HEK293 (cell line): ENCODE results near the gene EDEM2.

Experiments used
- CTCF ChIA-PET: fragments of 350-600 bp; formaldehyde crosslinking; extraction: SDS; loops from one replicate; lab custom pipeline; 2021; ENCODE audit warnings: antibody characterized with exemption; lab: Yijun Ruan, JAX
- POLR2A ChIA-PET: fragments of 300-600 bp; formaldehyde crosslinking; extraction: SDS; loops from one replicate; lab custom pipeline; 2020; ENCODE audit warnings: antibody characterized with exemption, inconsistent platforms; lab: Yijun Ruan, JAX
- H3K27ac ChIP-seq: fragments of 200-500 bp; sonication (Bioruptor generic); 2 replicates; pipeline ENCODE4 v1.5.1; 2014; ENCODE audit warnings: low read depth, low read length, control low read depth, inconsistent platforms; ENCODE audit errors: extremely low read depth
- H3K36me3 ChIP-seq, 2 experiments: fragments of 200-500 bp in 1 of 2; sonication (Bioruptor generic) in 1 of 2; 1 replicate in 1 of 2; 2 replicates in 1 of 2; pipeline ENCODE4 v1.5.1; 2014 to 2017; ENCODE audit warnings: inconsistent platforms in 2 of 2, low read length in 2 of 2; ENCODE audit not compliant: control insufficient read depth in 2 of 2, insufficient read depth in 1 of 2
- H3K4me1 ChIP-seq: fragments of 200-500 bp; sonication (Bioruptor generic); 2 replicates; pipeline ENCODE4 v1.5.1; 2014; ENCODE audit warnings: mild to moderate bottlenecking, low read length, inconsistent platforms; ENCODE audit not compliant: control insufficient read depth, insufficient read depth
- H3K4me3 ChIP-seq: 2 replicates; pipeline ENCODE4 v1.5.1; 2011; ENCODE audit warnings: low read depth, mild to moderate bottlenecking, control low read depth, low read length, moderate library complexity
- H3K9me3 ChIP-seq: fragments of 200-500 bp; sonication (Bioruptor generic); 2 replicates; pipeline ENCODE4 v1.5.1; 2014; ENCODE audit warnings: low read depth, low read length, inconsistent platforms; ENCODE audit not compliant: control insufficient read depth, insufficient read depth
- ELK4 ChIP-seq: IDR thresholded peaks from 2 replicates; pipeline ENCODE4 v1.6.1; 2011; ENCODE audit warnings: mild to moderate bottlenecking, low read depth, low read length, borderline replicate concordance
- IKZF3 ChIP-seq: fragments of 450-650 bp; IDR thresholded peaks from 2 replicates; pipeline ENCODE4 v1.5.0; 2018; ENCODE audit warnings: missing biosample characterization, mild to moderate bottlenecking, missing genetic modification characterization, moderate library complexity
- KLF7 ChIP-seq: fragments of 450-650 bp; formaldehyde crosslinking; IDR thresholded peaks from 2 replicates; pipeline ENCODE4 v1.5.1; 2016; ENCODE audit warnings: missing biosample characterization, missing genetic modification characterization, borderline replicate concordance
- OSR2 ChIP-seq: fragments of 450-650 bp; formaldehyde crosslinking; IDR thresholded peaks from 2 replicates; pipeline ENCODE4 v1.5.1; 2016; ENCODE audit warnings: missing biosample characterization, missing genetic modification characterization
- ZFP37 ChIP-seq: fragments of 450-650 bp; formaldehyde crosslinking; IDR thresholded peaks from 2 replicates; pipeline ENCODE4 v1.5.1; 2016; ENCODE audit warnings: missing biosample characterization, missing genetic modification characterization
- ZNF121 ChIP-seq: fragments of 450-650 bp; formaldehyde crosslinking; IDR thresholded peaks from 2 replicates; pipeline ENCODE4 v1.5.1; 2016; ENCODE audit warnings: missing biosample characterization, missing genetic modification characterization
- ZNF148 ChIP-seq: fragments of 450-650 bp; formaldehyde crosslinking; IDR thresholded peaks from 2 replicates; pipeline ENCODE4 v1.5.0; 2017; ENCODE audit warnings: missing biosample characterization, missing genetic modification characterization, borderline replicate concordance
- ZNF19 ChIP-seq: fragments of 450-650 bp; formaldehyde crosslinking; IDR thresholded peaks from 2 replicates; pipeline ENCODE4; 2016; ENCODE audit warnings: missing biosample characterization, missing genetic modification characterization, low read depth
- ZNF214 ChIP-seq: fragments of 450-650 bp; formaldehyde crosslinking; IDR thresholded peaks from 2 replicates; pipeline ENCODE4 v1.5.1; 2017; ENCODE audit warnings: missing biosample characterization, mild to moderate bottlenecking, missing genetic modification characterization, borderline replicate concordance
- ZNF24 ChIP-seq: fragments of 450-650 bp; formaldehyde crosslinking; IDR thresholded peaks from 2 replicates; pipeline ENCODE4 v1.5.1; 2016; ENCODE audit warnings: missing biosample characterization, missing genetic modification characterization
- ZNF248 ChIP-seq: fragments of 450-650 bp; formaldehyde crosslinking; IDR thresholded peaks from 2 replicates; pipeline ENCODE4 v1.5.1; 2017; ENCODE audit warnings: missing biosample characterization, missing genetic modification characterization
- ZNF335 ChIP-seq: fragments of 450-650 bp; formaldehyde crosslinking; conservative IDR thresholded peaks from 2 replicates; pipeline ENCODE4 v1.5.1; 2016; ENCODE audit warnings: missing biosample characterization, missing genetic modification characterization
- ZNF341 ChIP-seq: fragments of 450-650 bp; formaldehyde crosslinking; IDR thresholded peaks from 2 replicates; pipeline ENCODE4; 2016; ENCODE audit warnings: low read depth, missing biosample characterization, missing genetic modification characterization
- ZNF391 ChIP-seq: fragments of 450-650 bp; formaldehyde crosslinking; IDR thresholded peaks from 2 replicates; pipeline ENCODE4 v1.5.1; 2016; ENCODE audit warnings: low read depth, missing biosample characterization, missing genetic modification characterization, borderline replicate concordance
- ZNF404 ChIP-seq: fragments of 450-650 bp; formaldehyde crosslinking; IDR thresholded peaks from 2 replicates; pipeline ENCODE4 v1.5.1; 2017; ENCODE audit warnings: missing biosample characterization, missing genetic modification characterization
- ZNF426 ChIP-seq: fragments of 450-650 bp; formaldehyde crosslinking; IDR thresholded peaks from 2 replicates; pipeline ENCODE4 v1.5.1; 2017; ENCODE audit warnings: missing biosample characterization, missing genetic modification characterization, mild to moderate bottlenecking, inconsistent platforms, moderate library complexity
- ZNF548 ChIP-seq: fragments of 450-650 bp; formaldehyde crosslinking; IDR thresholded peaks from 2 replicates; pipeline ENCODE4 v1.5.1; 2016; ENCODE audit warnings: missing biosample characterization, missing genetic modification characterization
- ZNF549 ChIP-seq: fragments of 450-650 bp; IDR thresholded peaks from 2 replicates; pipeline ENCODE4 v1.5.1; 2018; ENCODE audit warnings: missing biosample characterization, missing genetic modification characterization, mild to moderate bottlenecking, inconsistent platforms, moderate library complexity
- ZNF561 ChIP-seq: fragments of 450-650 bp; IDR thresholded peaks from 2 replicates; pipeline ENCODE4 v1.5.1; 2018; ENCODE audit warnings: missing biosample characterization, missing genetic modification characterization, borderline replicate concordance
- ZNF610 ChIP-seq: fragments of 450-650 bp; formaldehyde crosslinking; IDR thresholded peaks from 2 replicates; pipeline ENCODE4 v1.5.1; 2016; ENCODE audit warnings: missing biosample characterization, missing genetic modification characterization, borderline replicate concordance
- ZNF629 ChIP-seq: fragments of 450-650 bp; formaldehyde crosslinking; IDR thresholded peaks from 2 replicates; pipeline ENCODE4 v1.5.1; 2017; ENCODE audit warnings: missing biosample characterization, missing genetic modification characterization
- ZNF645 ChIP-seq: fragments of 450-650 bp; formaldehyde crosslinking; IDR thresholded peaks from 2 replicates; pipeline ENCODE4; 2016; ENCODE audit warnings: missing biosample characterization, missing genetic modification characterization
- ZNF660 ChIP-seq: fragments of 450-650 bp; IDR thresholded peaks from 2 replicates; pipeline ENCODE4 v1.5.1; 2018; ENCODE audit warnings: missing biosample characterization, mild to moderate bottlenecking, missing genetic modification characterization
- ZNF670 ChIP-seq: fragments of 450-650 bp; formaldehyde crosslinking; IDR thresholded peaks from 2 replicates; pipeline ENCODE4 v1.5.1; 2016; ENCODE audit warnings: missing biosample characterization, missing genetic modification characterization, low read depth
- ZNF768 ChIP-seq: fragments of 450-650 bp; formaldehyde crosslinking; IDR thresholded peaks from 2 replicates; pipeline ENCODE4 v1.5.1; 2018; ENCODE audit warnings: missing biosample characterization, mild to moderate bottlenecking, missing genetic modification characterization
- ZNF777 ChIP-seq: fragments of 450-650 bp; formaldehyde crosslinking; IDR thresholded peaks from 2 replicates; pipeline ENCODE4 v1.5.1; 2017; ENCODE audit warnings: missing biosample characterization, missing genetic modification characterization, borderline replicate concordance
- ZNF792 ChIP-seq: fragments of 450-650 bp; formaldehyde crosslinking; IDR thresholded peaks from 2 replicates; pipeline ENCODE4 v1.5.1; 2016; ENCODE audit warnings: missing biosample characterization, missing genetic modification characterization

Gene EDEM2

GRCh38 chr20:35145141-35145564, 2.0 kb downstream of the EDEM2 start (continued):
- no peak for TF ChIP-seq ZNF645 (tag by site-specific recombination)
- no peak for TF ChIP-seq ZNF660
- TF ChIP-seq ZNF404 (tag by site-specific recombination), result no peak
- TF ChIP-seq ZNF148 (tag by site-specific recombination), result no peak
- no peak for TF ChIP-seq ZNF549 (tag by site-specific recombination)
- no peak for TF ChIP-seq ZNF629
- no peak for TF ChIP-seq ZNF121
- TF ChIP-seq ZNF24 (tag by site-specific recombination), result no peak

- Histone ChIP-seq H3K27ac (no peak overlapping the region), H3K4me3 (no peak overlapping the region), H3K4me1 (no peaks in the 10 kb centered on the region), H3K36me3 (peaks cover 9 to 29% of the 10 kb centered on the region in 2 experiments; a peak in 2 of 3 replicates), H3K9me3 (no peaks in the 10 kb centered on the region)
- TF ChIP-seq ZNF391 (tag by site-specific recombination) (no peak), ZNF426 (tag by site-specific recombination) (no peak), ZNF214 (no peak), ZNF777 (tag by site-specific recombination) (no peak), OSR2 (no peak), ZNF335 (tag by site-specific recombination) (no peak), ELK4 (no peak), ZFP37 (tag by site-specific recombination) (no peak), ZNF248 (tag by site-specific recombination) (no peak), ZNF670 (tag by site-specific recombination) (no peak), ZNF548 (tag by site-specific recombination) (no peak)
- ChIA-PET POLR2A (interaction anchor here (0.6 to 1.2 kb wide), 3 partner anchors 124 to 140 kb away, joined by 3 to 6 read pairs (median 4); partner anchors contain the start of genes EIF6 and MMP24OS), CTCF (interaction anchor here (0.6 to 11.0 kb wide), 34 partner anchors 11 to 326 kb away, joined by 3 to 150 read pairs (median 4); no protein-coding TSS in a partner anchor)
These were observed 2.4 kb downstream of the EDEM2 start for GRCh38 chr20:35144694-35145093.

- peaks cover 9 to 45% of the 10 kb centered on the region in 2 experiments; a peak in 2 of 3 replicates for H3K36me3 ChIP-seq
- H3K4me1 ChIP-seq, result no peaks in the 10 kb centered on the region
- CTCF ChIA-PET, result interaction anchor here (0.5 to 0.7 kb wide), 3 partner anchors 40 to 235 kb away, joined by 3 to 4 read pairs (median 3); no protein-coding TSS in a partner anchor
- H3K27ac ChIP-seq, result no peak overlapping the region
- POLR2A ChIA-PET, result interaction anchor here (0.5 to 0.6 kb wide), 2 partner anchors 14 to 41 kb away, joined by 3 read pairs; no protein-coding TSS in a partner anchor
- no peaks in the 10 kb centered on the region for H3K9me3 ChIP-seq
- no peak overlapping the region for H3K4me3 ChIP-seq
- no peak for TF ChIP-seq ZNF792 (tag by site-specific recombination)
- no peak for TF ChIP-seq ZNF768 (tag by site-specific recombination)
- no peak for TF ChIP-seq ZNF561 (tag by site-specific recombination)
- TF ChIP-seq ZNF341 (tag by site-specific recombination), result no peak
- no peak for TF ChIP-seq KLF7 (tag by site-specific recombination)
- TF ChIP-seq ZNF426 (tag by site-specific recombination), result no peak
- no peak for TF ChIP-seq ZNF610 (tag by site-specific recombination)
- TF ChIP-seq IKZF3 (tag by site-specific recombination), result no peak
- TF ChIP-seq ZNF19, result no peak
- no peak for TF ChIP-seq ZNF148 (tag by site-specific recombination)
These were observed 11.1 kb downstream of the EDEM2 start for GRCh38 chr20:35135867-35136586.
